ENCODE results near the gene FES. TPM values are rescaled to one million over a fixed set of nuclear protein-coding genes. Genes with fewer than 3 reads are reported as not detected.
"Not testable (repeated sequence)": the region's sequence is repeated elsewhere in the genome, so short reads cannot be mapped to it uniquely, and the experiment has no call there.

FES gene
- polyA plus RNA-seq (ENCODE audit: insufficient read length): 12.6 TPM

DNA sequence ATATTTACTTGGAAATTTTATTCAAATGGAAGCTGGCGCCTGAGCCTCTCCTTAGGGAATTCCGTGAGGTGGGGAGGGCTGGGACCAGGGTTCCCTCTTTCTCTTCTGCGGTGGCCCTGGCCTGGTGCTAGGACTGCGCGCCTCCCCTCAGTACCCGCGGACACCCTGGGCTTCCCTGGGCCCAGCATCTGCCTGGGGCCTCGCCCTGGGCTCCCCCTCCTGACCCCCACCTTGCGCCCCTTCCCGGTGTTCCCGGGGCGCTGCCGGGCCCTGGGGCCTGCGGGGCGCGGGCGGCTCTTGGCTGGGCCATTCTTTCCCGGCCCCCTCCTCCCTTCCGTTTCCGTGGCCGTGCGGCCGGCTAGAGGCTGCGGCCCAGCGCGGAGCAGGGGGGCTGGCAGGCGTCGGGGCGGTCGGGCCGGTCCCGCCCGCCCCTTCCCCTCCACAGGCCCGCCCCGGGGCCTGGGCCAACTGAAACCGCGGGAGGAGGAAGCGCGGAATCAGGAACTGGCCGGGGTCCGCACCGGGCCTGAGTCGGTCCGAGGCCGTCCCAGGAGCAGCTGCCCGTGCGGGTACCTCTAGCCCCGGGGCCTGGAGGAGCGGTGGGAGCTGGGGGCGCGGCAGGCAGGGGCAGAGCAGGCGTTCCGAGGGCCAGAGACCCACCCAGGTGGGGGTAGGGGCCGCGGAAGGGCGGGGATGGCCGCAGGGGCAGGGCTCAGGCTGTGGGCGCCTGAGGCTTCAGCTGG is at the start of gene FES:
FES (plus strand) TSS at position 529 of the 743 bp plus-strand sequence. CDS start 542 bp downstream, outside the sequence.
- DNase-seq (ENCODE audit: low read depth): no peak

DNA sequence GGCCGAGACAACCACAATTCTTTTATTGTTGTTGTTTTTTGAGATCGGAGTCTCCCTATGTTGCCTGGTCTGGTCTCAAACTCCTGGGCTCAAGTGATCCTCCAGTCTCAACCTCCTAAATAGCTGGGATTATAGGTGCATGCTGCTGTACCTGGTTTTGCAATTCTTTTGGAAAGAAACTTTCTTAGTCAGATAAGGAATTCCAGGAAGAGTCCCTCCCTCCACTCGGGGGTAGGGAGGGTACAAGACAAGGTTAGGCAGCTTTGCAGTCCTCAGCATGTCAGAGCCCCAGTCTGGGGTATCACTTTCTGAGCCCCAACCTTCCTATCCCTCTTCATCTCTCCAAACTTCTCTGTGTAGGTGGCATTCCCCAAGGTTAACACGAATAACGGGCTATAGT is 49.7 kb upstream of the FES start:
- DNase-seq (ENCODE audit: low read depth): no peak

DNA sequence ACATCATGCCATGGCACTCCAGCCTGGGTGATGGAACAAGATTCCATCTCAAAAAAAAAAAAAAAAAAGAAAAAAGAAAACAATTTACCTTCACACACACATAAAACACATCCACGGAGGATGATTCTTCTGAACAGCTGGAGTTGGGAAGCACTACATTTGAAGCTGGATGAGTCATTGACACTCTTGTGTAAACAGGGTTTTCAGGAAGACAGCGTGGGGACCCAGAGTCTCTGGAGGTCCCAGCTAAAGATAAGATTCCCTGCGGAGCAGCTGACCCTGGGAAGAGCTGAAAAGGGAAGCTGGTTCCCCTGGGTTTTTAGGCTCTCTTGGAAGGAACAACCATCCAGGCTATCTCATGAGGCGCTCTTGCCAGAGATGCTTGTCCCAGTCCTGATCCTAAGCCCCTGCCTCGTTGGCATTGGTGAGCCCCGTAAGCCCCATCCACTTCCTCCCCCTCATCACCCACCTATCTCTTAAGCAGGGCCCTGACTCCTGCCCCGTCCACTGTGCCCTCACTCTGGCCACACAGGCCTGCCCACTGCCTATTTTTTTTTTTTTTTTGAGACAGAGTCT is 47.9 kb upstream of the FES start:
- DNase-seq (ENCODE audit: low read depth): no peak

DNA sequence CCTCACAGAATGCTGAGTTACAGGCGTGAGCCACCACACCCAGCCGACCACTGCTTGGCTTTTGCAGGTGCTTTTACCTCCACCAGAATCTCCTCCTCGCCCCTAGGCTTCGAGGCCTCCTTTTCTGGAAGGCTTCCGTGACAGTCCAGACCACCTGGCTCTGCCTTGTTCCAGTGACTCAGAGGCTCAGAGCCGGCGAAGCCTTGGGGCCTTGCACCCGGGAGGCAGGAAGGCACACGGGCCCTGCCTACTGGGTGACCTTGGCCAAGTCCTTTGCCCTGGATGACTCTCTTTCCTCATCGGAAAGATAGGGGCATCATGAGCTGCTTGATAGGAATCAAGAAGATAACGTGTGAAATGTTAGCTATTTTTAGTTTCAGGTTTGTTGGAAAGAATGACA is 47.2 kb upstream of the FES start:
- DNase-seq (ENCODE audit: low read depth): no peak

DNA sequence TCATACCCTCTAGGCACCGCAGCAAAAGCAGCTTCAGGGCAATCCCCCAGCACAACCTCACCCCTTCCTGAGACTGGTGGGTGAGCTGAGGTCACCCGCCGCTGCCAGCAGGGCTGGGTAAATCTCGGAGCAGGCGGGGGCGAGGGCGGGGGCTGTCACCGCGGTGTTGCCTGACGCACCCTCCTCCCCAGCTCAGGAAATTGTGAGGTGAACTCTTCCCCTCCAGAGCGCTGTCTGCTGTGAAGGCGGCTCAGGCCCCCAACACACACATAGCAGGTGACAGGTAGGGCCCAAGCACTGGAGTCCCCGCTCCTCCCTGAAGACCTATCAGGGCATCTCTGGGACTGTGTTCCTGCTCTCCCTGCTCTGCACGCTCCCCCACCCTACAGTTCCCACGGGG is 46.2 kb upstream of the FES start:
- DNase-seq (ENCODE audit: low read depth): no peak

DNA sequence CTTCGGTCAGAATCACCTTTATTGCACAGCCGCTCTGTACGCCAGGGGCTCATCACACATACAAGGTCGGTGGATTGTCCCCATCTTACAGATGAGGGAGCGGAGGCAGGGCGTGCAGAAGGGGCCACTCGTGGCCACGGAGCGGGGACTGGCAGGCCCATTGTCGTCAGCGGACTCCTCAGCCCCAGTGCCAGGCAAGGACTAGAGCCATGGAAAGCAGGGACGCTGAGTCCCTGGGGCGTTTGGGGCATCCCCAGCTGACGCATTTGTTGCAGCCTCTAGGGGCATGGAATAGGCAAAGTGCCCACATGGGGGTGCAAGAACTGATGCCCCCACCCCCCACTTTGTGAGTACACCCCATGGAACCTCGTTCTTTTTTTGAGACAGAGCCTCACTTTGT is 45.8 kb upstream of the FES start:
- no peak for DNase-seq (ENCODE audit: low read depth)

DNA sequence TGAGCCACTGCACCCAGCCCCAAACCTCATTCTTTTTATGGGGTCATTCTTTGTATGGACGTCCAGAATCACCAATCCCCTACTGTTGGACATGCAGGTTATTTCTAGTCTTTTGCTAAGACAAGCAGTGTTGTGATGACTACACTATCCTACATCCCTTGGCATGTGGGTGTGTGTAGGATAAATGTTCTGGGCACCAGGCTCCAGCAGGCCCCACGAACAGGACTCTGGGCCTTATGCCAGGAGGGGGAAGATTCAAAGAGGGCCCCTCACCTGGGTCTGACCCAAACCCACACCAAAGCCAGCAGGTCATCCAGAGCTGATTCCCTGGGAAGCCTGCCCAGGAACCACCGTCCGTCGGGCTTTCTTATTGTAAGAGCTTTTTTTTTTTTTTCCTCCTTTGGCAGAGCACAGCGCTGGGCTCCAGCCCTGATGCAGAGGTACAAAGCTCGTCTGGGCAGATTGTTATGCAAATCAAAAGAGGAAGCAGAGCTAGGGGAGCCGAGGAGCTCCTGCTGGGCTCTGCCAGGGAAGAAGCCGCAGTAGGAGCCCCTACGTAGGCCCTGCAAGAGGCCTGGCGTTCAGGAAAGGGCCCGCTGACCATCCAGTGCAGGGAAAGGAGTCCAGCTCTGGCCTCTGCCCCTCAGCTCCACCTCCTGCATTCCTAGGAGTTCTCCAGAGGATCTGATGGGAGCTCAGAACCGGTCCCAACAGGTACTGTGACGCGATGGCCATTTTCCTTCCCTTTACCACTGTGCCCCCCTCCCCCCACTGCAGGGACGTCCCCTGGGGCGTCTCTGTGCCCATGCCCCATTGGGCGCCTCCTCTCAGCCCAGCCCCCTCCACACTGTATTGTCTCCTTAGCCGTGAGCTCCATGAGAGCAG is 44.9 kb upstream of the FES start:
- DNase-seq (ENCODE audit: low read depth): no peak

DNA sequence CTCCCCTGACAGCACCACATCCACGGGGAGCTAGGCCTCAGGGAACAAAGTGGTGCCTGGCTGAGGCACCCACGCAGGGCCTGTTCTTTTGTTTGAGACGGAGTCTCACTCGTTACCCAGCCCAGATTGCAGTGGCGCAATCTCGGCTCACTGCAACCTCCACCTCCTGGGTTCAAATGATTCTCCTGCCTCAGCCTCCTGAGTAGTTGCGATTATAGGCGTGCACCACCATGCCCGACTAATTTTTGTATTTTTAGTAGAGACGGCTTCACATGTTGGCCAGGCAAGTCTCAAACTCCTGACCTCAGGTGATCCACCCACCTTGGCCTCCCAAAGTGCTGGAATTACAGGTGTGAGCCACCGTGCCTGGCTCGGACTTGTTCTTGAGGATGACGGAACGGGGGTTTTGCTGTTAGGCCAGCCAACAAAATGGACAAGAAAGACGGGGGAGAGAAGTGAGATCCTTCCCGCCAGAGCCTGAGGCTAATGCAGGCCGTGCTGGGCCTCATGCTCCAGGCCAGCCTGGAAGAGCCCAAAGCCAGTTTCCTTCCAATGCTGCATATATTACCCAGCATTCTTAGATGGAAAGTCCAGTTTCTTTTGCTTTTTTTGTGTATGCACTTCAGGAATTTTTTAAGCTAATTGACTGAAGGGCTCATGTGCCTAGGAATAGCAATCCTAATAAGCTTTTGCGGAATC is 44.0 kb upstream of the FES start:
- no peak for DNase-seq (ENCODE audit: low read depth)

DNA sequence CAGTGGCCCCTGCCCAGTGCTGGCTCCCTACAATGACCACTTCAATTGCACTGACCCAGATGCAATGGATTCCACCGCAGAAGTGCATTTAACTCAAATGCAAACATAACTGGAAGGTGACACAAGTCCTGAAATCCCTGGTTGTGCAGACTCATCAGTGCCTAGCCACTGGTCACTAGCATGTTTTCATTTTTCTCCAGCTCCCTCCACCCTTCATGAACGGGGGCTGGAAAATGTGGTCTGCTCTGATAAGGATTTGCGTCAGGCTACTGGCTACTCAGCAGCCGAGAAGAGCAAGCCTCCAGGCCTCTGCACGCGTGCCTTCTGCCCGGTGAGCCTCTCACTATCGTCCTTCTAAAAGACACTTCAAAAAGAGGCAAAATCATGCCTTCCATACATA is 43.4 kb upstream of the FES start:
- no peak for DNase-seq (ENCODE audit: low read depth)

DNA sequence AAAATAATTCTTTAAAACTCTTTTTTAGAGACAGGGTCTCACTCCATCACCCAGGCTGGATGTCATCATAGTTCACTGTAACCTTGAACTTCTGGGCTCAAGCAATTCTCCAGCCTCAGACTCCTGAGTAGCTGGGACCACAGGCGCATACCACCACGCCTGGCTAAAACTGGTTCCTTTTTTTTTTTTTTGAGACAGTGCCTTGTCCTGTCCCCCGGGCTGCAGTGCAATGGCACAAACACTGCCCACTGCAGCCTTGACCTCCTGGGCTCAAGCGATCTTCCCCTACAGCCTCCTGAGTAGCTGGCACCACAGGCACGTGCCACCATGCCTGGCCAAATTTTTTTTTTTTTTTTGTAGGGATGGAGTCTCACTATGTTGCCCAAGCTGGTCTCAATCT is 39.6 kb upstream of the FES start:
- DNase-seq (ENCODE audit: low read depth): no peak

DNA sequence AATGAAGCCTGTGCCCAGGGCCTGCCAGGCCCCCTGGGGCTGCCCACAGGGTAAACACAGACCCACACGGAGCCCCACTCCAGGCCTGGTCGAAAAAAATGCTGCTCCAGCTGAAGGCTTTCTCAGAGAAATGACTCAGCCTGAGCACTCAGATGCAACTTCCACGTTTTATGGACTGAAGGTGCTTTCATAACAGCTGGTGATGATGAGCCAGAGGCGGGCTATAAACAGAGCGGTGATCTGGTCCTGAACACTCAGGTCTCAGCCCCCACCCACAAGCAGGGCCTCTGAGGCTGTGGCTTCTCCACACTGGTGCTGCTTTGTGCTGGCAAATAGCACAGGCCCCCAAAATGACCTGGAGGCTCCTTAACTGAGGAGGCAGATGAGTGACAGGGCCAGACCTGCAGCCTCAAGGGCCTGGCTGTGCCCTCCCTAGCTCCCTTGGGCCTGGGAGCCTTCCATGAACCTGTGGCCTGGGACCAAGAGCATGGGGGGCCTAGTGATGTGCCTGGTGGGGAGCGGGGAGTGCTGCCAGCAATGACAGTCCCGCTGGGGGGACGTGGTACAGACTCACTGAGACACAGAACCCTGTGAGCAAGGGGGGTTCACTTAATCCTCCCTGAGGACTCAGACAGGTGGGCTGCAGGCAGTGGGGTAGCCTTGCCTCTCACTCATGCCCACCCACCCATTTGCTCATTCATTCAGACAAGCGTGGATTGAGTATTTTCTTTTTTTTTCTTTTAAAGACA is 38.9 kb upstream of the FES start:
- DNase-seq (ENCODE audit: low read depth): no peak

DNA sequence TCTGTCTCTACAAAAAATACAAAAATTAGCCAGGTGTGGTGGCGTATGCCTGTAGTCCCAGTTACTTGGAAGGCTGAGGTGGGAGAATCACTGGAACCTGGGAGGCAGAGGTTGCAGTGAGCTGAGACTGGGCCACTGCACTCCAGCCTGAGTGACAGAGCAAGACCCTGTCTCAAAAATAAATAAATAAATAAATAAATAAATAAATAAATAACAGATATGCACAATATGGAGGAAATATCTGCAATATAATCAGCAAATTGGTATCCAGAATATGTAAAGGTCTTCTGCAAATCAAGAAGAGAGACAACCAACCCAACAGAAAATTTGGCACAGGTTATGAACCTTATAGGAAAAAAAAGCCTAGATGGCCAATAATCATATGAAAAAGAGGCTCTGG is 34.9 kb upstream of the FES start:
- not testable (repeated sequence) for DNase-seq (ENCODE audit: low read depth)

DNA sequence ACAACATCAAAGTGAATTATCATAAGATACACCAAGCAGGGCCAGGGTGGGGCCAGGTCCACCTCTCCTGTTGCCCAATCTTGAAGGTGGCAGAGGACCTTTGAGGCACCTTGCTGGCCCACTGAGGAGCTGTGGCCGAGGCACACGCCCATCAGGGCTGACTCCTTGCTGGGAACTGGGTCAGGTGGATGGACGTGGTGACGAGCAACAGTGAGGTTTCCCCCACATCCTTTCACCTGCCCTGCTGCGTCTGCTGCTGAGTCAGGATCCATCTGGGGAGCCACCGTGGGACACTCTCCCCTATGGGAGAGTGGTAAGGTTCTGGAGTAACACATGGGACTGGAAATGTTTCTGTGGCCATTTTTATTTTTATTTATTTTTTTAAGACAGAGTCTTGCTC is 33.2 kb upstream of the FES start:
- no peak for DNase-seq (ENCODE audit: low read depth)

DNA sequence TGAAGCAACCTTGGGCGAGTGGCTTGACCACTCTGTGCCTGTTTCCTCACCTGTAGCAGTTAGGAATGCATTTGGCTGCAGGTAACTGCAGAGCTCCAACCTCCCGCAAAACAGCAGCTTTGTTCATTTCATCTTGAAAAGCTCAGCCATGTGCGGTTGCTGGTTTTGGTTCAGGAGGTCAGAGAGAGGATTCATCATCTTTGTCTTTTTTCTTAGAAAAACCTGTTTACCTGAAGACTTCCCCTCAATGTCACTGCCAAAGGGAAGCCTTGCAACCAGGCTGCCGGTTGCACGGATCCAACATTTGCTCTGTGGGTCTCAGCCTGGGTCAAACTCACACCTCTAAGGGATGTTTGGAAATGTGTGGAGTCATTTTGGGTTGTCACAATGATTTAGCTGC is 32.4 kb upstream of the FES start:
- DNase-seq (ENCODE audit: low read depth): no peak

DNA sequence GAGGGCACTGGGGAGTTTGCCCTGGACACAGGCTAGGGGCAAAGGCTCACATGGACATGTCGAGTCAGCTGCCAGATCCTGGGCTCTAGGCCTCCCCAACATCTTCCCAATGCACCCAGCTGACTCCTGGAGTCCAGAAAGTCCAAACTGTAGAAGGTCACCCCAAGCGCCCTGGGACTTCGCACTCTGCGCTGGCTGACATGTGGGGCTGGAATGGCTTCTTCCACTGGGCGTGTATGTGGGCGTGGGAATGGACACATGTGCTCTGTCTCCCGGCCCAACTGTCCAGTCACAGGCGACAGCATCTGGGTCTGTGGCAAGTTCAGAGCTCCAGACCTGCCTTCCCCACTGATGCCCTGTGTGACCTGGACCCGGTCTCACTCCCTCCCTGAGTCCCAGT is 29.2 kb upstream of the FES start:
- DNase-seq (ENCODE audit: low read depth): no peak

DNA sequence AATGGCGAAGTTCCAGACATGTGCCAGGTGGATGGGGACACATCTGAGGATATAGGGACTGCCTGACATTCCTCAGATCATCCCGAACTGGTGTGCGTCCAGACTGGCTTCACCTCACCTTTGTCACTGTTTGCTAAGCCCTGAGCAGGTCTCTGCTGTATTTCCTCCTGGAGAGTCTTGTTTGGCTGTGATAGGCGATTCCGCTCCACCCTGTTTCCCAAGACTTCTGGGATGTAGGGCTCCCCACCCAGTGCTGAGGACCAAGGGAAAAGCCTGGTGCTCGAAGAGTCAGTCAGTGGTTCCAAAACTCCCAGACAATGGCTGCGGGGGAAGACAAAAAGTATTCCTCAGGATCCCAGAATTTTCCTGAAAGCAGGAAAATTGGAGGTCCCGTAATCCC is 27.0 kb upstream of the FES start:
- no peak for DNase-seq (ENCODE audit: low read depth)

DNA sequence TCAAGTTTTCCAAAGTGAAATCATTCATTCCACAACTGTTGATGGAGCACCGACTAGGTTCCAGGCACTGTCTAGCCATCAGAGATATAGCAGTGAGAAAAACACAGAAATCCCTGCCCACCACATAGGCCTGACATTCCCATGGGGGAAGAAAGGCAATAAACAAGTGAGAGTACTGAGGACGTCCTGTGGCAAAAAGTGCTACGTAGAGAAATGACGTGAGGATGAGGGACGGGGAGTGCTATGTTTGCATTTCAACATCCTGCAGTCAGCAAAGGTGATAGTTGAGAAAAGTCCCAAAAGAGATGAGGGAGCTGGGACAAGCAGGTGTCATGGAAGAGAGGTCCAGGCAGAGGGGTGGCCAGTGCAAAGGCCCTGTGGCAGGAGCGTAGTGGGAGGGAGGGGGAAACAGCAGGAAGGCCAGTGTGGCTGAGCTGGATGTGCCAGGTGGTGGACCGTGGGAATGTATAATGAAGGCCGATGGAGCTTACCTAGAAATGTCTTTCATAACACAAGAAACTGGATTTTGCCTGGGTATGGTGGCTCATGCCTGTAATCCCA is 26.3 kb upstream of the FES start:
- no peak for DNase-seq (ENCODE audit: low read depth)

DNA sequence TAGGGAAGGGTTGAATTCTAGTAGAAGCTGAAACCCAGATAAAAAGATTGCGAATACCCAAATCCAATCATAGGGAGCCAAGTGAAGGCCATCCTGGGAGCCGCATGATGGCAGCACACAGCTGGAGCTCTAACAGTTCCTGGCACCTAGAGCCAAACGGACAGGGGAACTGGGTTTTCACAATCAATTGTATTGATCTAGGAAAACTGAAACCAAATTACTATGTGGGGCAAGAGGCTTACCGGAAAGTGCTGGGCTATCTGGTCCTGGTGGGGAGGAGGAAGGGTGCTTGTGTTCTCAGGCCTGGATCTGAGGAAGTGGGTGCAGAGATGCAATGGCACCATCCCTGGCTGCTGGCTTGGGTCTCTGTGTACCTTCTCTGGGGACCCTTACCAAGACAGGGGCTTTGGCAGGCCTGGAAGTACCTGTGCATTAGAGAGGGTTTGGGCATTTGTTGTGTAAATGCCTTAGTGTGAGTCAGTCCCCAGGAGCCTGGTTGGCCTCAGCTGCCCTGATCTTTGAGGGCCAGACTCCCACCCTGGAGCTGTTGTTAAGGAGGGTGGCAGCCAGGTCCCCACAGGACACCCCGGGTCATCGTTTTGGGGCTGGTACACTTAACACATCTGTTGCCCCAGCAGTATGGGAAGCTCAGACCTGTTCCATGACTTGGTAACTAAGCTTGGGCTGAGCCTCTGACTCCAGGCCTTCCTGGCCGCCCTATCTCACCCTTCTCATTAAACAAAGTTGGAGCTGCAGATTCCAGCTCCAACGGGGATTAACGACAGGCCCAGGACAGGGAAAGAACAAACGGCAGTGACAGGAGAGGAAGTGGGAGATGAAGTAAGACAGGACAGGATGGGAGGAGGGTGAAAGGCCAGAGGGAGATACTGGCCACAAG is 24.8 kb upstream of the FES start:
- no peak for DNase-seq (ENCODE audit: low read depth)

DNA sequence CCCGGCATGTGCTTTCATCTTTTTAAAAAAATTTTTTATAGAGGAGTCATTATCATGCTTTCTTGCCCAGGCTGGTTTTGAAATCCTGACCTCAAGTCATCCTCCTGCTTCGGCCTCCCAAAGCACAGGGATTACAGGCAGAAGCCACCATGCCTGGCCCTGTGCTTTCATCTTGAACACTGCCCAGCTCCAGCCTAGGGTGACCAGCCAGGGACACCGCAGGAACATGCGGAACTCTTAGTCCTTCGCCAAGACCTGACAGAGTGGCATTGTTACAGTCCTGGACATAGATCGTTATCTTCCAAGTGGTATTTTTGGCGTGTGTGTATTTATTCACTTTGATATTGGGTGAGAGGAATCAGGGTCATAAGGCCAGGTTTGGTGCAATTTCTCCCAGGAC is 23.9 kb upstream of the FES start:
- no peak for DNase-seq (ENCODE audit: low read depth)
